Fibroblast of skin of left biceps (primary cell): Measurements from ENCODE around the gene PLEKHH3.
"Not testable (repeated sequence)": the region's sequence is repeated elsewhere in the genome, so short reads cannot be mapped to it uniquely, and the experiment has no call there.

Experiments used
- DNase-seq, 2 experiments: peaks; one replicate each; pipeline ENCODE4 v3.0.0-alpha.2; 2013; ENCODE audit warnings: low read depth in 2 of 2

Gene PLEKHH3

GRCh38 chr17:42670789-42671657, 5.8 kb downstream of the PLEKHH3 start:
- no peak for DNase-seq

- DNase-seq, result no peak
These were observed 6.6 kb downstream of the PLEKHH3 start for GRCh38 chr17:42669977-42670788.

DNA sequence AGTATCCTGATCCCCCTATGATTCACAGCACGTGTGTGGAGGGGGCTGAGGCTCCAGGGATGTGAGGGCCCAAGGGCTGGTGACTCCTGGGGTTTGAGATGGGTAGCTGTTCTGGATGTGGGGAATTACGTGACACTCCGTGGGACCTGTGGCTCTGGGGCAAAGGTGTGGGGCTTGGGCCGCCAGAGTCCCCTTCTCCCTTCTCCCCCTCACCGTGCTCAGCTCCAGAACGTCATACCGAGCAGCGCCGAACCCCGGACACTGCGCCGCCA, 7.2 kb downstream of the PLEKHH3 start:
- DNase-seq, result no peak

- no peak for DNase-seq
These were observed 9.5 kb downstream of the PLEKHH3 start for GRCh38 chr17:42667088-42667951.

DNA sequence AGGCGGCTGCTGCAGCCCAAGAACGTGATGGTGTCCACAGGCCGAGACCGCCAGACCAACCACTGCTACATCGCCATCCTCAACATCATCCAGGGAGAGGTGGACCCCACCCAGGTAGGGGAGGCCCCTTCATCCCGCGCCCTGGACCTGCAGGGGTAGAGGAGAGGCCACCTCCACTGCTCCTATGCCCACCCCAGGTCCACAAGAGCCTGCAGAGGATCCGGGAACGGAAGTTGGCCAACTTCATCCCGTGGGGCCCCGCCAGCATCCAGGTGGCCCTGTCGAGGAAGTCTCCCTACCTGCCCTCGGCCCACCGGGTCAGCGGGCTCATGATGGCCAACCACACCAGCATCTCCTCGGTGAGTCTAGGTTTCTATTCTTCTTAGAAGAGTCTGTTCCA, 10.7 kb downstream of the PLEKHH3 start:
- not testable (repeated sequence) for DNase-seq

- DNase-seq, result no peak
These were observed 11.2 kb downstream of the PLEKHH3 start for GRCh38 chr17:42665581-42666001.

- DNase-seq, result no peak
These were observed 16.0 kb downstream of the PLEKHH3 start for GRCh38 chr17:42660692-42661345.

GRCh38 chr17:42659932-42660274, 16.9 kb downstream of the PLEKHH3 start:
- not testable (repeated sequence) for DNase-seq

DNA sequence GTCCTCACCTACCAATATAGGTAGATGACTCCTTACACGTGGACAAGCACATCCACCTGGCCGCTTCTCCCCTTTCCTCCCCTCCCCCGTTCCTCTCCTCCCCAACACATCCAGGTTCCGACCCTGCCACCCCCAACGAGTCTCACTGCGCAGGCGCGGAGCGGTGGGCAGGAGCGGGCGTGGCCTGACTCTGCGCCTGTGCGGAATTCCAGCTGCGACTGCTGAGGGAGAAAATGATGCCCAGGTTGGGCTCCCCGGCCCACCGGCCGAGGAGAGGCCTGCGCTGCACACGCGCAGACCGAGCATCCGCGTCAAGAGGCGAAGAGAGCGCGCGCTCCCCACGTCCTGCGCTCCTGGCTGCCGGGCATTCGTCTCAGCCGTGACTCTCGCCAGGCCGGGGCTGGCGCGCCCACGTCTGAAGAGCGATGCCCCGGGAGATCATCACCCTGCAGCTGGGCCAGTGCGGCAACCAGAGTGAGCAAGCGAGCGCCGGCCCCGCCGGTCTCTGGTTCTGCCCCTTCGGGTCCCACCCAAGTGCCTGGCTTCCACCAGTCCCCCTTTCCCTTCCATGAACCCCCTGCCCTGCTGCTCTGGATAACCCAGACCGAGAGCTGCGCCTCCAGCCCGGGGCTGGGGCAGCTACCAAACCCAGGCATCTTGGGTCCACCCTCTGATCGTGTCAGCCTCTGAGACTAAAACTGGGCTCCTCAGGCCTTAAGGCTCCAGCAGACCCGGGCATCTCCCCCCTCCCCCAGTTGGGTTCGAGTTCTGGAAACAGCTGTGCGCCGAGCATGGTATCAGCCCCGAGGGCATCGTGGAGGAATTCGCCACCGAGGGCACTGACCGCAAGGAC, 17.5 kb downstream of the PLEKHH3 start, which contains the start of gene TUBG2:
Gene TUBG2, plus strand, starts transcription at position 206 of the 853 bp plus-strand sequence. Its CDS starts 220 bp downstream, at position 426.
- DNase-seq, result peak; percentile 73 to 76

DNA sequence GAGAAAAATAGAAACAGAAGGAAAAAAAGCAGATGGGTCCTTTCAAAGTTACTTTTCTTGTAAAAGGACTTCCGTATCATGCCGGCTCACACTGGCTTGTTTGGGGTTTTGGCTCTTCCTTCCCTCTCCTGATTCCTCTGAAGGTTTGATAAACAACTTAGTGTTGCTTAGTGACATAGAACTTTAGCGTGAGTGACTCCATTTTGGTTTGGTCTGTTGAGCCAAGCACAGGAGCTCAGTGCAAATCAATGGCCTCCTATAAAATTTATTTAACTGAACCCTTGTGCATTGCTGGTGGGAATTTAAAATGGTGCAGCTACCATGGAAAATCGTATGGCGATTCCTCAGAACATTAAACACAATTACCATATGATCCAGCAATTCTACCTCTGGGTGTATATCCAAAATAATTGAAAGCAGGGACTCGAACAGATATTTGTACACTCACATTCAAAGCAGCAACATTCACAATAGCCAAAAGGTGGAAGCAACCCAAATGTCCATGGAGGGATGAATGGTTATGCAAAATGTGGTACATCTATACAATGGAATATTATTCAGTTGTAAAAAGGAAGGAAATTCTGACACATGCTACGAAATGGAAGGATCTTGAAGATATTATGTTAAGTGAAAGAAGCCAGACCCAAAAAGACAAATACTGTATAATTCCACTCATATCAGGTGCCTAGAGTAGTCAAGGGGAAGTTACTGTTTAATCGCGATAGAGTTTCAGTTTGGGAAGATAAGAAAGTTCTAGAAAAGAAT, 18.8 kb downstream of the PLEKHH3 start:
- no peak for DNase-seq

GRCh38 chr17:42655528-42655927, 21.3 kb downstream of the PLEKHH3 start:
- DNase-seq, result peak; percentile 36 to 37

DNA sequence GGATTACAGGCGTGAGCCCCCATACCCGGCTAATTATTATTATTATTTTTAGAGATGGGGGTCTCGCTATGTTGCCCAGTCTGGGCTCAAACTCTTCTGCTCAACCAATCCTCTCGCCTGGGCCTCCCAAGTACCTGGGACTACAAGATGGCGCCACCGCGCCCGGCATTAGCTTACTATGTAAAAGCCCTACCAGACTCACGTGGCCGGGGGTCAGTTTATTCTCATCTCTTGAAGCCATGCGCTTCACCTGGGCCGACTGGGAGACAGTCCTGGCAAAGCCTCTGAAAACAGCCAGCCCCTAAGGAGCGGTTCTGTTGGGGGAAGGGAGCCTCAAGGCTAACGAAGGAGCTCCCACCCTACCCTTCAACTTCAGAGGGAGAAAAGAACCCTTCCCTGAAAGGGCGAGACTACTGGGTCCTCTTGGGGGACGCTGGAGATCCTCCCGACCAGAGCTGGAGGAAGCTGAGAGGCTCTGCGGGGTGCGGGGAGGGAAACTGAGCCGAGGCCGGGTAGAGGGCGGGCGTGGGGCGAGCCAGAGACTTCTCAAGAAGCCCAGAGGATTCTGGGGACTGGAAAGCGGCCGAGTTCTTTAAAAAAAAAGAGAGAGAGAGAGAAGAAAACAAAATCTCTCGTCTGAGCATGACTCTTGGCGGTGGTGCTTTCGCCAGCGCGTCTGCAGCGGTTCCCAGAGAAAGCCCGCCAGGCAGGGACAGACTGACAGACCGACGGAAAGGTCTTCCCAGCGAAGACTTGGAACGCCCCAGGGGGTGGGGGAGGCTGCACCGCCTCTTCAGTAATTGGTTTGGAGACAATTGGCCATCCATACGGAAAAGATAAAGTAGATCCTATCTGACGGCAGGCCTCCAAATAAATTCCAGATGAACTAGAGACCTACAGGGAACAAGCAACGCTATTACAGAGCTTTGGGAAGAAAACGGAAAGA, 23.3 kb downstream of the PLEKHH3 start:
- DNase-seq, result peak; percentile 68 to 69

GRCh38 chr17:42651392-42651791, 25.4 kb downstream of the PLEKHH3 start:
- DNase-seq, result no peak

GRCh38 chr17:42647778-42648177, 29.0 kb downstream of the PLEKHH3 start:
- DNase-seq, result no peak

DNA sequence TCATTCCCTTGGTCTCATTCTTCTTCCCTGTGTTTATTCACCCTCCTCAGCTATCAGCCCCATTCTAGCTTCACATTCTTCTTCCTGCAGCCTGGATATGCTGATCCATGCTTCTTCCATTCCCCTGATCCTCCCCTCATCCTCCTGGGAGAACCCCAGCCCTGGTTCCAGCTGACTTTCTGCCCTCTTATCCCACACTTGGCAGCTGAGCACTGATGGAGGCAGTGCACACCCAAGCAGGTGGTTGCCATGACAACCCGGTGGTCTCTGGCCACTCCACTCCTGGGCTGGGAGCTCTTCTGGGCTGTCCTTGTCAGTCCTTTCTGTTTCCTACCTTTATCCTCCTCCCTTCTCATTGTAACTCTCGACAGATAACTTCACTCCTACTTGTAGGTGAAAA, 34.5 kb downstream of the PLEKHH3 start:
- no peak for DNase-seq

DNA sequence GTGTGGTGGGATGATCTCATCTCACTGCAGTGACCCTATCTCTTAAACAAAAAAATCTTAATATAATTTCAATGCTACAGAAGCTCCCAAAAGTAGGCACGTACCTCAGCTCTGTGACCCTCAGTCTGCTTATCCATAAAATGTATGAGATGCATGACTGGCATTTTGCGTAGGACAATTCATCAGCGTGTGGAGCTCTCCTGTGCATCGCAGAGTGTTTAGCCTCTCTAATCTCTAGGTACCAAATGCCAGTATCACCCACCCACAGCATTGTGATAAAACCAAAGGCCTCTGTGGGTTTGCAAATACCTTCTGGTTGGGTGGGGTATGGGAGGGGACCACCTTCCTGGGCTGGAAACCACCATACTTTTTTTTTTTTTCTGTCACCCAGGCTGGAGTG, 36.7 kb downstream of the PLEKHH3 start:
- no peak for DNase-seq

DNA sequence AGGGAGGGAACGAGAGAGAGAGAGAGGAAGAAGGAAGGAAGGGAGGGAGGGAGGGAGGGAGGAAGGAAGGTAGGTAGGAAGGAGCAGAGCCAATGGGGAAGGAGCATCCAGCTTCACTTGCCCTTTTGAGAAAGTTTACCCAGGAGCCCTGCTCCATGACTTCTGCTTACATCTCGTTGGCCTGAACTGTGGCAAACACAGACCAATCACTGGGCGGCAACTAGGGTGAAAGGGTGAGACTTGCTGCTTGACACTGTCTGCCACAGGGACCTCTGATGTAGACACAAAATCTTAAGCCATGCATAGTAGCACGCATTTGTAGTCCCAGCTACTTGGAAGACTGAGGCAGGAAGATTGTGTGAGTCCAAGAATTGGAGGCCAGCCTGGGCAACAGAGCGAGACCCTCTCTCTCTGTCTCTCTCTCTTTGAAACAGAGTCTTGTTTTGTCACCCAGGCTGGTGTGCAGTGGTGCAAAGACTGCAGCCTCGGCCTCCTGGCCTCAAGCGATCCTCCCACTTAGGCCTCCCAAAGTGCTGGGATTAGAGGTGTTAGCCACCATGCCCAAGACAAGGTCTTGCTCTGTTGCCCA, 37.2 kb downstream of the PLEKHH3 start:
- DNase-seq, result no peak

DNA sequence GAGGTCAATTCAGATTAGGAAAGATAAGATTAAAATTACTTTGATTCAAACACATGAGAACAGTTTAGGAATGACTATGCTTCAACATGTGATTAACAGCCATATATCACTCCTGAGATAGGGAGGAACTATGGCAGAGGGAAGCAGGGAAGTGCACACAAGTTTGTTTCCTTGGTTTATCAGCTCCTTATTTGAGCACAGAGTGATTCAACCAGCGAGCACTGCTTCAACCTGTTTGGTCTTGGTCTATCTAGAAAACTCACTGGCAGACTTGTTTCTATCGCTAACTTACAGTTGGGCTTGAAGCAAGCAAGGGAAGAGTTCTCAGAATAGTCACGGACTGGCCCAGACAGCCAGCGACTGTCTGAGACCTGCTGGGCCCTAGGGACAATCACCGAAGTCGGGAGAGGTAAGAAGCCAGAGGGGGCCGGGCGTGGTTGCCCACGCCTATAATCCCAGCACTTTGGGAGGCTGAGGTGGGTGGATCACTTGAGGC, 43.8 kb downstream of the PLEKHH3 start:
- no peak for DNase-seq
